ENCODE results near the gene SPECC1.

DNA sequence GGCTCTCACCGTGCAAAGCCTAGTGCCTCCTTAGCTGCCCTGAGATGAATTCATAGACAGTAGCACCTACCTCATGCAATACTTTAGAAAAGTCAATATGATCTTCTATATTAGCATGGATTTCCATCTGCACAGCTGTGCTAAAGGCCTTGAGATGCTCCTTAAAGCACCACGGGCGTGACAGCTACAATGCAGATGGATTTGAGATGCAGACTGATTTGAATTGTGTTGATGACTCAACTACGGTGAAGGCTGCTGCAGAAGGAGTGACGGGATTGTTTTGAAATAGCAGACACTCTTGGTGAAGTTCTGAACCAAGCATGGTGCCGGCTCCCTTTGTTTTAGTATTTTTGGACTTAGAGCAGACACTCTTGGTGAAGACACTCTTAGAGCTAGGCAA is 88.2 kb downstream of the SPECC1 start:
- no peak for TF ChIP-seq CEBPB (IDR thresholded peaks at IDR 0.05; ENCODE audit: low read depth, low read length)
- no peak for TF ChIP-seq POLR2A (IDR thresholded peaks at IDR 0.05; ENCODE audit: low read depth, low read length)
- TF ChIP-seq, protein P1, sequence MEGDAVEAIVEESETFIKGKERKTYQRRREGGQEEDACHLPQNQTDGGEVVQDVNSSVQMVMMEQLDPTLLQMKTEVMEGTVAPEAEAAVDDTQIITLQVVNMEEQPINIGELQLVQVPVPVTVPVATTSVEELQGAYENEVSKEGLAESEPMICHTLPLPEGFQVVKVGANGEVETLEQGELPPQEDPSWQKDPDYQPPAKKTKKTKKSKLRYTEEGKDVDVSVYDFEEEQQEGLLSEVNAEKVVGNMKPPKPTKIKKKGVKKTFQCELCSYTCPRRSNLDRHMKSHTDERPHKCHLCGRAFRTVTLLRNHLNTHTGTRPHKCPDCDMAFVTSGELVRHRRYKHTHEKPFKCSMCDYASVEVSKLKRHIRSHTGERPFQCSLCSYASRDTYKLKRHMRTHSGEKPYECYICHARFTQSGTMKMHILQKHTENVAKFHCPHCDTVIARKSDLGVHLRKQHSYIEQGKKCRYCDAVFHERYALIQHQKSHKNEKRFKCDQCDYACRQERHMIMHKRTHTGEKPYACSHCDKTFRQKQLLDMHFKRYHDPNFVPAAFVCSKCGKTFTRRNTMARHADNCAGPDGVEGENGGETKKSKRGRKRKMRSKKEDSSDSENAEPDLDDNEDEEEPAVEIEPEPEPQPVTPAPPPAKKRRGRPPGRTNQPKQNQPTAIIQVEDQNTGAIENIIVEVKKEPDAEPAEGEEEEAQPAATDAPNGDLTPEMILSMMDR (conservative IDR thresholded peaks at IDR 0.05; ENCODE audit: low read depth, low read length) = no peak
- TF ChIP-seq BHLHE40 (IDR thresholded peaks at IDR 0.05; ENCODE audit: low read depth, low read length) = no peak
- TF ChIP-seq RFX5 (IDR thresholded peaks at IDR 0.05; ENCODE audit: low read depth, low read length) = no peak
- TF ChIP-seq MXI1 (IDR thresholded peaks at IDR 0.05; ENCODE audit: borderline replicate concordance, low read depth, low read length) = no peak
- no peak for TF ChIP-seq SMC3 (IDR thresholded peaks at IDR 0.05; ENCODE audit: low read depth, low read length)
- TF ChIP-seq MAFK (IDR thresholded peaks at IDR 0.05; ENCODE audit: low read depth, low read length) = no peak
- TF ChIP-seq MAZ (IDR thresholded peaks at IDR 0.05; ENCODE audit: borderline replicate concordance, low read depth, low read length) = no peak

Measured in IMR-90 (cell line).